Esophagus squamous epithelium (tissue), 5 donors: Measurements from ENCODE around the gene PRXL2C. TPM values are rescaled to one million over a fixed set of nuclear protein-coding genes. Genes with fewer than 3 reads are reported as not detected.
"Not testable (repeated sequence)": the region's sequence is repeated elsewhere in the genome, so short reads cannot be mapped to it uniquely, and the experiment has no call there.

ENCODE experiments used
- DNase-seq: peaks from one replicate; lab custom pipeline; 2025; lab: John Stamatoyannopoulos, UW
- H3K27ac ChIP-seq, 4 donors: fragments of 200-600 bp; sonication (generic); one replicate each; pipeline ENCODE4 v1.5.1; 2016 to 2019; ENCODE audit warnings: mild to moderate bottlenecking in 1 of 4
- H3K27me3 ChIP-seq, 4 donors: fragments of 200-600 bp; sonication (generic); 1 replicate in 3 of 4; 2 replicates in 1 of 4; pipeline versions ENCODE4 v1.5.1 to v1.6.0; 2017 to 2021; ENCODE audit warnings: antibody characterized with exemption in 1 of 4
- H3K36me3 ChIP-seq, 3 donors: fragments of 200-600 bp; sonication (generic); one replicate each; pipeline ENCODE4 v1.5.1; 2016 to 2019
- H3K4me1 ChIP-seq, 3 donors: fragments of 200-600 bp; sonication (generic); one replicate each; pipeline ENCODE4 v1.5.1; 2017 to 2019
- H3K4me3 ChIP-seq, 4 donors: fragments of 200-600 bp; sonication (generic); 1 replicate in 3 of 4; 2 replicates in 1 of 4; pipeline ENCODE4 v1.5.1; 2016 to 2019; ENCODE audit warnings: mild to moderate bottlenecking in 2 of 4, moderate library complexity in 1 of 4
- H3K9me3 ChIP-seq, 3 donors: fragments of 200-600 bp; sonication (generic); one replicate each; pipeline ENCODE4 v1.5.1; 2016 to 2019
- CTCF ChIP-seq, 6 experiments: fragments of 450-650 bp in 4 of 6; fragments of 200-600 bp in 2 of 6; sonication (generic) in 2 of 6; IDR thresholded peaks; one replicate each; pipeline ENCODE4 v1.5.1; 2016 to 2019; ENCODE audit warnings: antibody characterized with exemption in 6 of 6, mild to moderate bottlenecking in 4 of 6, moderate library complexity in 4 of 6
- POLR2A ChIP-seq, 4 donors: fragments of 450-650 bp; IDR thresholded peaks; one replicate each; pipeline ENCODE4 v1.6.1; 2017; ENCODE audit warnings: antibody characterized with exemption in 4 of 4, mild to moderate bottlenecking in 4 of 4, moderate library complexity in 3 of 4
- WGBS, 2 donors: methylation state at CpG; one replicate each; pipeline ENCODE4 v1.1.5; 2018; 5-methylcytosine and 5-hydroxymethylcytosine counted together
- intact Hi-C: fragments of 100-400 bp; cut with DNase I; formaldehyde crosslinking; loops from one replicate; pipeline ENCODE4 v1.15.0; 2022
- total RNA-seq, 4 donors: library from RNA; depleted of rRNA; stranded (reverse); fragments of >200 nt; gene quantifications; one replicate each; pipeline ENCODE4 v1.1.0, GENCODE V29; 2016
- donor health status: DM: yes; HTN: yes; CAD: no.

The PRXL2C gene
- total RNA-seq, 4 donors from 2014 or later = 0.95 to 12.2 (median 5.6) TPM

- H3K4me1 ChIP-seq = peaks cover 3 to 22% (median 4%) of the 10 kb centered on the region in 3 donors
- intact Hi-C loops = no loop called here
- H3K27ac ChIP-seq = peak overlapping the region; percentile 47 to 83 (median 76)
- WGBS, 2 donors = 6 to 9% methylated on average over 18 to 21 of the region's 62 CpGs
- H3K9me3 ChIP-seq = peaks cover 0 to 5% (median 0%) of the 10 kb centered on the region in 3 donors
- H3K36me3 ChIP-seq = no peaks in the 10 kb centered on the region
- no peaks in the 10 kb centered on the region for H3K27me3 ChIP-seq
- peak in 5 of 6 experiments; percentile 43 to 61 (median 45) for TF ChIP-seq CTCF (IDR thresholded peaks at IDR 0.05)
- TF ChIP-seq POLR2A (IDR thresholded peaks at IDR 0.05) = peak in 1 of 4 donors; percentile 19
- peak; percentile 4 for DNase-seq
- H3K4me3 ChIP-seq = peak overlapping the region; percentile 24 to 71 (median 49)
Observed at GRCh38 chr9:96686638-96687335, 31.7 kb upstream of the PRXL2C start.

GRCh38 chr9:96680812-96681499 lies 25.8 kb upstream of the PRXL2C start:
- Histone ChIP-seq H3K4me3 (no peak overlapping the region), H3K27me3 (no peaks in the 10 kb centered on the region), H3K36me3 (no peaks in the 10 kb centered on the region), H3K27ac (no peak overlapping the region), H3K9me3 (no peaks in the 10 kb centered on the region), H3K4me1 (peaks cover 0 to under 1% (median 0%) of the 10 kb centered on the region in 3 donors)
- TF ChIP-seq CTCF (IDR thresholded peaks at IDR 0.05) = no peak
- no peak for TF ChIP-seq POLR2A (IDR thresholded peaks at IDR 0.05)
- no peak for DNase-seq
- intact Hi-C loops = no loop called here
- 58 to 66% methylated on average over 4 of the region's 4 CpGs for WGBS, 2 donors

GRCh38 chr9:96674906-96675538 lies 19.9 kb upstream of the PRXL2C start:
- intact Hi-C loops = no loop called here
- Histone ChIP-seq H3K27me3 (no peaks in the 10 kb centered on the region), H3K9me3 (no peaks in the 10 kb centered on the region), H3K4me1 (peaks cover 0 to 13% (median 2%) of the 10 kb centered on the region in 3 donors), H3K27ac (peak overlapping the region in 3 of 4 donors; percentile 25 to 62 (median 44)), H3K36me3 (no peaks in the 10 kb centered on the region), H3K4me3 (no peak overlapping the region)
- no peak for TF ChIP-seq CTCF (IDR thresholded peaks at IDR 0.05)
- no peak for TF ChIP-seq POLR2A (IDR thresholded peaks at IDR 0.05)
- no peak for DNase-seq

- H3K4me3 ChIP-seq, H3K9me3 ChIP-seq, DNase-seq, H3K27me3 ChIP-seq, intact Hi-C loops, H3K36me3 ChIP-seq, H3K27ac ChIP-seq: not testable (repeated sequence)
- peaks cover 0 to 13% (median 2%) of the 10 kb centered on the region in 3 donors for H3K4me1 ChIP-seq
- WGBS, 2 donors = 82 to 91% methylated on average over 4 of the region's 4 CpGs
Observed at GRCh38 chr9:96673786-96674185, 18.7 kb upstream of the PRXL2C start.

- H3K27ac ChIP-seq = no peak overlapping the region
- intact Hi-C loops = loop anchor here (10.0 kb wide), 2 partner anchors 234 to 344 kb away; no protein-coding TSS in a partner anchor
- H3K4me3 ChIP-seq = no peak overlapping the region
- 91 to 95% methylated on average over 15 to 20 of the region's 20 CpGs for WGBS, 2 donors
- TF ChIP-seq CTCF (IDR thresholded peaks at IDR 0.05) (no peak), POLR2A (IDR thresholded peaks at IDR 0.05) (no peak)
- DNase-seq = no peak
- no peaks in the 10 kb centered on the region for H3K4me1 ChIP-seq
- H3K36me3 ChIP-seq = no peaks in the 10 kb centered on the region
- no peaks in the 10 kb centered on the region for H3K27me3 ChIP-seq
- no peaks in the 10 kb centered on the region for H3K9me3 ChIP-seq
Observed at GRCh38 chr9:96668868-96669534, 13.9 kb upstream of the PRXL2C start.
